ENCODE results near the gene SARDH.
A peak's percentile ranks its signal among the peaks of the same experiment; 100 is the strongest.
"Not testable (repeated sequence)": the region's sequence is repeated elsewhere in the genome, so short reads cannot be mapped to it uniquely, and the experiment has no call there.

Gene SARDH

GRCh38 chr9:133762488-133763271 is 24.5 kb upstream of the SARDH start:
- in situ Hi-C loops (cut with HindIII; ENCODE audit: low pct_unique_long_range_greater_than_20kb, low sequenced_read_pairs), result no loop called here
- DNase-seq (ENCODE audit: low read depth in 1 of 2, low spot score in 1 of 2), result no peak
- TF ChIP-seq JUND (IDR thresholded peaks at IDR 0.05; ENCODE audit: low read depth), result no peak

GRCh38 chr9:133761641-133762248 is 23.6 kb upstream of the SARDH start:
- in situ Hi-C loops (cut with HindIII; ENCODE audit: low pct_unique_long_range_greater_than_20kb, low sequenced_read_pairs), result no loop called here
- no peak for DNase-seq (ENCODE audit: low read depth in 1 of 2, low spot score in 1 of 2)
- TF ChIP-seq JUND (IDR thresholded peaks at IDR 0.05; ENCODE audit: low read depth), result no peak

- no peak for TF ChIP-seq JUND (IDR thresholded peaks at IDR 0.05; ENCODE audit: low read depth)
- in situ Hi-C loops (cut with HindIII; ENCODE audit: low pct_unique_long_range_greater_than_20kb, low sequenced_read_pairs), result no loop called here
- no peak for DNase-seq (ENCODE audit: low read depth in 1 of 2, low spot score in 1 of 2)
Observed at GRCh38 chr9:133760713-133761290, 22.6 kb upstream of the SARDH start.

GRCh38 chr9:133759946-133760345 is 21.8 kb upstream of the SARDH start:
- in situ Hi-C loops (cut with HindIII; ENCODE audit: low pct_unique_long_range_greater_than_20kb, low sequenced_read_pairs), result no loop called here
- no peak for TF ChIP-seq JUND (IDR thresholded peaks at IDR 0.05; ENCODE audit: low read depth)
- no peak for DNase-seq (ENCODE audit: low read depth in 1 of 2, low spot score in 1 of 2)

- DNase-seq (ENCODE audit: low read depth in 1 of 2, low spot score in 1 of 2), result peak; percentile 53 to 75
Observed at GRCh38 chr9:133759146-133759900, 21.2 kb upstream of the SARDH start.

GRCh38 chr9:133758228-133758627 is 20.1 kb upstream of the SARDH start:
- in situ Hi-C loops (cut with HindIII; ENCODE audit: low pct_unique_long_range_greater_than_20kb, low sequenced_read_pairs), result no loop called here
- TF ChIP-seq JUND (IDR thresholded peaks at IDR 0.05; ENCODE audit: low read depth), result no peak
- DNase-seq (ENCODE audit: low read depth in 1 of 2, low spot score in 1 of 2), result no peak

More at GRCh38 chr9:133759146-133759900, 21.2 kb upstream of the SARDH start:
- in situ Hi-C loops (cut with HindIII; ENCODE audit: low pct_unique_long_range_greater_than_20kb, low sequenced_read_pairs), result no loop called here
- no peak for TF ChIP-seq JUND (IDR thresholded peaks at IDR 0.05; ENCODE audit: low read depth)

- TF ChIP-seq JUND (IDR thresholded peaks at IDR 0.05; ENCODE audit: low read depth), result no peak
- DNase-seq (ENCODE audit: low read depth in 1 of 2, low spot score in 1 of 2), result no peak
- in situ Hi-C loops (cut with HindIII; ENCODE audit: low pct_unique_long_range_greater_than_20kb, low sequenced_read_pairs), result no loop called here
Observed at GRCh38 chr9:133754688-133755227, 16.6 kb upstream of the SARDH start.

GRCh38 chr9:133754187-133754586 is 16.0 kb upstream of the SARDH start:
- in situ Hi-C loops (cut with HindIII; ENCODE audit: low pct_unique_long_range_greater_than_20kb, low sequenced_read_pairs), result no loop called here

GRCh38 chr9:133752739-133753446 is 14.7 kb upstream of the SARDH start:
- TF ChIP-seq JUND (IDR thresholded peaks at IDR 0.05; ENCODE audit: low read depth), result no peak
- DNase-seq (ENCODE audit: low read depth in 1 of 2, low spot score in 1 of 2), result no peak
- in situ Hi-C loops (cut with HindIII; ENCODE audit: low pct_unique_long_range_greater_than_20kb, low sequenced_read_pairs), result no loop called here

More at GRCh38 chr9:133754187-133754586, 16.0 kb upstream of the SARDH start:
- no peak for DNase-seq (ENCODE audit: low read depth in 1 of 2, low spot score in 1 of 2)
- TF ChIP-seq JUND (IDR thresholded peaks at IDR 0.05; ENCODE audit: low read depth), result no peak

GRCh38 chr9:133750982-133751649 is 13.0 kb upstream of the SARDH start:
- DNase-seq (ENCODE audit: low read depth in 1 of 2, low spot score in 1 of 2), result no peak
- no peak for TF ChIP-seq JUND (IDR thresholded peaks at IDR 0.05; ENCODE audit: low read depth)
- in situ Hi-C loops (cut with HindIII; ENCODE audit: low pct_unique_long_range_greater_than_20kb, low sequenced_read_pairs), result no loop called here

GRCh38 chr9:133747309-133747708 is 9.2 kb upstream of the SARDH start:
- DNase-seq (ENCODE audit: low read depth in 1 of 2, low spot score in 1 of 2), result no peak
- in situ Hi-C loops (cut with HindIII; ENCODE audit: low pct_unique_long_range_greater_than_20kb, low sequenced_read_pairs), result no loop called here
- TF ChIP-seq JUND (IDR thresholded peaks at IDR 0.05; ENCODE audit: low read depth), result no peak

- in situ Hi-C loops (cut with HindIII; ENCODE audit: low pct_unique_long_range_greater_than_20kb, low sequenced_read_pairs); DNase-seq (ENCODE audit: low read depth in 1 of 2, low spot score in 1 of 2): not testable (repeated sequence)
Observed at GRCh38 chr9:133744528-133744927, 6.4 kb upstream of the SARDH start.

Measured in T47D (cell line).